K562 (cell line): ENCODE results near the gene COQ8B. TPM values are rescaled to one million over a fixed set of nuclear protein-coding genes. Genes with fewer than 3 reads are reported as not detected.

ENCODE experiments used
- ATAC-seq: fragments of 200-7000 bp; cut with Tn5 transposase; 3 replicates; pipeline ENCODE4 v1.9.1; 2020; ENCODE audit warnings: moderate library complexity
- BruUV-seq: library from RNA; stranded (reverse); fragments of 400-500 nt; replicated peaks from 2 replicates; lab custom pipeline; 2021; lab: Mats Ljungman, UMichigan
- CTCF ChIA-PET: fragments of 300-600 bp; formaldehyde crosslinking; extraction: SDS; loops from one replicate; lab custom pipeline; 2021; ENCODE audit warnings: low intra/inter-chr PET ratio; lab: Yijun Ruan, JAX
- POLR2A ChIA-PET: fragments of 300-600, 350-650 bp; sonication (Branson Sonifier 250); formaldehyde crosslinking; extraction: SDS; loops from one replicate; lab custom pipeline; 2021; ENCODE audit warnings: antibody characterized with exemption, inconsistent platforms; lab: Yijun Ruan, JAX
- DNase-seq, 4 experiments: peaks; one replicate each; pipeline versions ENCODE4 v3.0.0 to v3.0.0-alpha.2; 2011 to 2018; ENCODE audit warnings: low spot score in 3 of 4, mixed read lengths in 3 of 4; ENCODE audit errors: extremely low read depth in 1 of 4
- FAIRE-seq: peaks from 2 replicates; lab custom pipeline; 2011; peaks lifted over from hg19 to GRCh38; lab: Jason Lieb, UNC
- H2AFZ ChIP-seq: 2 replicates; pipeline ENCODE4 v1.6.0; 2011; ENCODE audit warnings: low read depth, low read length, control low read depth, inconsistent platforms
- H3K27ac ChIP-seq: fragments of 200-600 bp; 3 replicates; pipeline ENCODE4 v1.8.0; 2011; ENCODE audit warnings: low read depth, mild to moderate bottlenecking, control low read depth, inconsistent platforms, low read length, moderate library complexity, mixed read lengths; ENCODE audit errors: extremely low read depth
- H3K27me3 ChIP-seq, 2 experiments: fragments of 300-600 bp in 1 of 2; 2 replicates in 1 of 2; 3 replicates in 1 of 2; pipeline versions ENCODE4 v1.6.0 to v1.8.0; 2011; ENCODE audit warnings: inconsistent platforms in 2 of 2, low read length in 2 of 2, mild to moderate bottlenecking in 1 of 2, mixed read lengths in 1 of 2, moderate library complexity in 1 of 2; ENCODE audit not compliant: control insufficient read depth in 2 of 2, insufficient read depth in 2 of 2
- H3K36me3 ChIP-seq: fragments of 300-600 bp; 3 replicates; pipeline ENCODE4 v1.8.0; 2011; ENCODE audit warnings: mild to moderate bottlenecking, low read length, inconsistent platforms; ENCODE audit not compliant: control insufficient read depth, insufficient read depth
- H3K4me1 ChIP-seq, 2 experiments: fragments of 200-600 bp in 1 of 2; replicated peaks in 1 of 2; 2 replicates in 1 of 2; 3 replicates in 1 of 2; pipeline versions ENCODE4 v1.5.1 to v1.8.0; 2011; ENCODE audit warnings: inconsistent platforms in 2 of 2, low read length in 2 of 2, mild to moderate bottlenecking in 1 of 2, mixed read lengths in 1 of 2, moderate library complexity in 1 of 2; ENCODE audit not compliant: control insufficient read depth in 2 of 2, insufficient read depth in 2 of 2
- H3K4me2 ChIP-seq: 2 replicates; pipeline ENCODE4 v1.6.1; 2011; ENCODE audit warnings: low read length, control low read depth, inconsistent platforms, mixed read lengths; ENCODE audit not compliant: insufficient read depth
- H3K4me3 ChIP-seq: fragments of 200-600 bp; sonication (generic), shearing (Covaris generic); 2 replicates; pipeline ENCODE4 v1.5.1; 2016; ENCODE audit warnings: control low read depth, inconsistent platforms
- H3K79me2 ChIP-seq: fragments of 200-600 bp; 3 replicates; pipeline ENCODE4 v1.8.0; 2011; ENCODE audit warnings: low read length, inconsistent platforms; ENCODE audit not compliant: control insufficient read depth, insufficient read depth
- H3K9ac ChIP-seq, 2 experiments: 2 replicates each; pipeline versions ENCODE4 v1.6.0 to v1.6.1; 2011; ENCODE audit warnings: low read depth in 2 of 2, low read length in 2 of 2, control low read depth in 1 of 2, inconsistent platforms in 1 of 2, mild to moderate bottlenecking in 1 of 2, mixed read lengths in 1 of 2; ENCODE audit not compliant: insufficient read depth in 1 of 2
- H3K9me1 ChIP-seq: one replicate; pipeline ENCODE4 v1.6.0; 2011; ENCODE audit warnings: inconsistent platforms, mild to moderate bottlenecking, low read length, moderate library complexity; ENCODE audit not compliant: control insufficient read depth, insufficient read depth
- H3K9me3 ChIP-seq: replicated peaks from 2 replicates; pipeline ENCODE4 v1.5.1; 2011; ENCODE audit warnings: low read depth, low read length, inconsistent platforms; ENCODE audit not compliant: control insufficient read depth, insufficient read depth
- H4K20me1 ChIP-seq: replicated peaks from 2 replicates; pipeline ENCODE4 v1.6.1; 2011; ENCODE audit warnings: low read length, inconsistent platforms, mixed read lengths; ENCODE audit not compliant: control insufficient read depth, insufficient read depth
- CBFA2T3 ChIP-seq: fragments of 450-650 bp; IDR thresholded peaks from 2 replicates; pipeline ENCODE4 v1.6.1; 2017
- CBX5 ChIP-seq: IDR thresholded peaks from 2 replicates; pipeline ENCODE4 v1.6.1; 2014; ENCODE audit warnings: low read depth, borderline replicate concordance
- CREB1 ChIP-seq, 2 experiments: sonication (generic) in 1 of 2; formaldehyde crosslinking in 1 of 2; IDR thresholded peaks; 2 replicates each; pipeline versions ENCODE4 v1.6.1 to v1.8.0; 2012 to 2022; ENCODE audit warnings: inconsistent platforms in 1 of 2, mild to moderate bottlenecking in 1 of 2, missing genetic modification reagents in 1 of 2, moderate library complexity in 1 of 2
- HBP1 ChIP-seq: fragments of 450-650 bp; formaldehyde crosslinking; IDR thresholded peaks from 2 replicates; pipeline ENCODE4 v1.4.0; 2022; ENCODE audit warnings: missing genetic modification characterization
- HCFC1 ChIP-seq: IDR thresholded peaks from 2 replicates; pipeline ENCODE4 v1.6.1; 2012; ENCODE audit warnings: low read depth, low read length, improper control_type of control experiment
- IRF2 ChIP-seq: sonication (generic); formaldehyde crosslinking; IDR thresholded peaks from 2 replicates; pipeline ENCODE4 v1.8.1; 2022; ENCODE audit warnings: mild to moderate bottlenecking, missing genetic modification reagents
- JUN ChIP-seq, 2 experiments: sonication (generic) in 1 of 2; formaldehyde crosslinking in 1 of 2; IDR thresholded peaks; 2 replicates each; pipeline versions ENCODE4 v1.6.1 to v1.8.0; 2012 to 2022; ENCODE audit warnings: borderline replicate concordance in 2 of 2, mild to moderate bottlenecking in 2 of 2, improper control_type of control experiment in 1 of 2, low read depth in 1 of 2, low read length in 1 of 2, missing genetic modification reagents in 1 of 2
- MAFK ChIP-seq: IDR thresholded peaks from 2 replicates; pipeline ENCODE4 v1.6.1; 2011; ENCODE audit warnings: low read length, improper control_type of control experiment
- SP1 ChIP-seq: sonication (generic); formaldehyde crosslinking; IDR thresholded peaks from 2 replicates; pipeline ENCODE4 v1.8.1; 2022; ENCODE audit warnings: mild to moderate bottlenecking, missing genetic modification reagents
- SRSF9 ChIP-seq: fragments of 200-400 bp; formaldehyde crosslinking; IDR thresholded peaks from 2 replicates; pipeline ENCODE4 v1.6.1; 2017; ENCODE audit warnings: low read depth, low read length, borderline replicate concordance
- YBX1 ChIP-seq: fragments of 450-650 bp; IDR thresholded peaks from 2 replicates; pipeline ENCODE4 v1.7.1; 2016; ENCODE audit warnings: mild to moderate bottlenecking
- ZBTB9 ChIP-seq: fragments of 450-650 bp; formaldehyde crosslinking; IDR thresholded peaks from 2 replicates; pipeline ENCODE4 v1.4.0; 2020; ENCODE audit warnings: mild to moderate bottlenecking, moderate library complexity
- ZNF146 ChIP-seq: IDR thresholded peaks from one replicate; pipeline ENCODE4 v1.6.1; 2018; ENCODE audit warnings: missing compliant biosample characterization; ENCODE audit not compliant: unreplicated experiment
- ZSCAN29 ChIP-seq: fragments of 450-650 bp; IDR thresholded peaks from 2 replicates; pipeline ENCODE4 v1.6.1; 2017
- WGBS: fragments of 100-300 bp; shearing (Covaris generic); methylation state at CpG from one replicate; pipeline ENCODE4 v1.1.6; 2016; ENCODE audit warnings: low coverage, mixed read lengths; ENCODE audit not compliant: insufficient coverage; ENCODE audit errors: missing lambda C conversion rate; 5-methylcytosine and 5-hydroxymethylcytosine counted together
- in situ Hi-C: fragments of 300-500 bp; cut with MboI; formaldehyde crosslinking; loops from 4 replicates; pipeline ENCODE4 v1.15.0; 2018; ENCODE audit warnings: inconsistent platforms, mixed read lengths
- intact Hi-C: fragments of 100-400 bp; cut with micrococcal nuclease; formaldehyde crosslinking; loops from 2 replicates; pipeline ENCODE4 v1.14.2; 2022
- polyA plus RNA-seq, 8 experiments: library from polyadenylated mRNA; depleted of rRNA in 4 of 8; stranded (reverse) in 5 of 8; unstranded in 3 of 8; fragments of >200 nt; fragmentation: Nextera tagmentation in 2 of 8; fragmentation: Illumina TruSeq in 1 of 8; extraction: Ambion mirVana in 2 of 8; extraction: Trizol in 1 of 8; gene quantifications; 2 replicates each; pipeline versions ENCODE4 v1.2.1 to v1.2.3, GENCODE V29; 2011 to 2014; ENCODE audit warnings: inconsistent platforms in 1 of 8, missing spikeins in 1 of 8
- total RNA-seq, 7 experiments: library from RNA; depleted of rRNA in 6 of 7; stranded (reverse); fragments of >200 nt in 6 of 7; fragmentation: Illumina TruSeq in 2 of 7; extraction: Trizol in 2 of 7; gene quantifications; 2 replicates each; pipeline versions ENCODE4 v1.2.1 to v1.2.3, GENCODE V29; 2011 to 2021; ENCODE audit warnings: low replicate concordance in 1 of 7
- TF ChIP-seq, protein P1 (sequence below): fragments of 150-350 bp; conservative IDR thresholded peaks from 2 replicates; pipeline ENCODE4 v1.6.1; 2014; ENCODE audit warnings: low read length

The COQ8B gene
- total and polyA plus RNA-seq, 9 of the 15 experiments (the other 6 are each of a cell fraction or from before 2014, with no cell fraction given), result 0.41 to 32.3 (median 12.9) TPM

DNA sequence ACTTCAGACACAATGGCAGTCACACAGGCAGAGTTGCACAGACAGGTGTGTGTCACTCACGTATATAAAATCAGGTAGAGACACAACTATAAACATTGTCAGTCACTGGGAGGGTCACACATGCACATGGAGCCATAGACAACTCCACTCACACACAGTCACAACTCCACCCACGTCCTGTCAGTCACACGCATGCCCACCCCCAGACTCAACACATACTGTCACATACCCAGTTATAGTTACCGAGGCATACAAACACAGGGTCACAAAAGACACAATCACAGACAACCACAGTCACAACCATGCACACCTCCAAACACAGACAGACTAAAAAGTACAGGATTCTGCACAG, 27.7 kb downstream of the COQ8B start:
- Histone ChIP-seq H3K4me2 (peak overlapping the region; percentile 90), H3K27me3 (no peaks in the 10 kb centered on the region), H3K27ac (no peak overlapping the region; the same call in 2 of the 3 replicates), H3K4me1 (peaks cover 39 to 63% of the 10 kb centered on the region in 2 experiments), H4K20me1 (0 out of 2 replicates have a peak, but pooled peaks cover 4% of the 10 kb centered on the region), H3K79me2 (peaks cover 36% of the 10 kb centered on the region), H2AFZ (no peak overlapping the region), H3K9me1 (peaks cover 6% of the 10 kb centered on the region), H3K36me3 (peaks cover 38% of the 10 kb centered on the region; the same call in 2 of the 3 replicates), H3K9me3 (no peaks in the 10 kb centered on the region; the same call in 1 of the 2 replicates), H3K9ac (peak overlapping the region in 1 of 2 experiments; percentile 73; a peak in 2 of 4 replicates), H3K4me3 (peak overlapping the region; percentile 65)
- ChIA-PET CTCF (no interaction called here), POLR2A (no interaction called here)
- FAIRE-seq, result no peak
- BruUV-seq, result no TSS peak
- DNase-seq, result no peak
- intact Hi-C loops, result no loop called here
- in situ Hi-C loops, result no loop called here
- ATAC-seq, result no peak
- 39% methylated on average over 4 of the region's 4 CpGs for WGBS
- TF ChIP-seq SRSF9, result no peak
- TF ChIP-seq CBX5, result no peak
- TF ChIP-seq ZNF146 (CRISPR knock-in tag), result no peak
- no peak for TF ChIP-seq IRF2
- TF ChIP-seq, protein P1, sequence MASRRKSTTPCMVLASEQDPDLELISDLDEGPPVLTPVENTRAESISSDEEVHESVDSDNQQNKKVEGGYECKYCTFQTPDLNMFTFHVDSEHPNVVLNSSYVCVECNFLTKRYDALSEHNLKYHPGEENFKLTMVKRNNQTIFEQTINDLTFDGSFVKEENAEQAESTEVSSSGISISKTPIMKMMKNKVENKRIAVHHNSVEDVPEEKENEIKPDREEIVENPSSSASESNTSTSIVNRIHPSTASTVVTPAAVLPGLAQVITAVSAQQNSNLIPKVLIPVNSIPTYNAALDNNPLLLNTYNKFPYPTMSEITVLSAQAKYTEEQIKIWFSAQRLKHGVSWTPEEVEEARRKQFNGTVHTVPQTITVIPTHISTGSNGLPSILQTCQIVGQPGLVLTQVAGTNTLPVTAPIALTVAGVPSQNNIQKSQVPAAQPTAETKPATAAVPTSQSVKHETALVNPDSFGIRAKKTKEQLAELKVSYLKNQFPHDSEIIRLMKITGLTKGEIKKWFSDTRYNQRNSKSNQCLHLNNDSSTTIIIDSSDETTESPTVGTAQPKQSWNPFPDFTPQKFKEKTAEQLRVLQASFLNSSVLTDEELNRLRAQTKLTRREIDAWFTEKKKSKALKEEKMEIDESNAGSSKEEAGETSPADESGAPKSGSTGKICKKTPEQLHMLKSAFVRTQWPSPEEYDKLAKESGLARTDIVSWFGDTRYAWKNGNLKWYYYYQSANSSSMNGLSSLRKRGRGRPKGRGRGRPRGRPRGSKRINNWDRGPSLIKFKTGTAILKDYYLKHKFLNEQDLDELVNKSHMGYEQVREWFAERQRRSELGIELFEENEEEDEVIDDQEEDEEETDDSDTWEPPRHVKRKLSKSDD, result no peak
- no peak for TF ChIP-seq JUN (IDR thresholded peaks at IDR 0.05; ENCODE audit: borderline replicate concordance, low read depth, low read length)
- TF ChIP-seq JUN (CRISPR knock-in tag; IDR thresholded peaks at IDR 0.05; ENCODE audit: borderline replicate concordance), result no peak
- TF ChIP-seq CBFA2T3, result no peak
- TF ChIP-seq HBP1 (CRISPR knock-in tag), result no peak
- no peak for TF ChIP-seq YBX1
- no peak for TF ChIP-seq ZSCAN29
- peak; percentile 41; the same call in 1 of the 2 replicates for TF ChIP-seq SP1 (CRISPR knock-in tag)
- no peak for TF ChIP-seq ZBTB9 (CRISPR knock-in tag)
- TF ChIP-seq CREB1 (IDR thresholded peaks at IDR 0.05), result no peak
- 0 out of 2 replicates have a peak, but pooled peaks have one; percentile 22 for TF ChIP-seq CREB1 (CRISPR knock-in tag; IDR thresholded peaks at IDR 0.05)
- no peak for TF ChIP-seq MAFK
- no peak for TF ChIP-seq HCFC1
